Cardiac fibroblast (primary cell): ENCODE measurements around the gene SLC49A4.

Source experiments
- DNase-seq, 2 donors: peaks; one replicate each; pipeline versions ENCODE4 v3.0.0 to v3.0.0-alpha.2; 2010; ENCODE audit warnings: low read depth in 2 of 2
- H3K4me3 ChIP-seq, 2 donors: replicated peaks in 1 of 2; 1 replicate in 1 of 2; 2 replicates in 1 of 2; pipeline ENCODE4 v1.5.1; 2011; ENCODE audit warnings: low read depth in 2 of 2, low read length in 2 of 2, mild to moderate bottlenecking in 2 of 2, moderate library complexity in 1 of 2
- TF ChIP-seq, protein P1 (sequence below): IDR thresholded peaks from one replicate; pipeline ENCODE4 v1.5.1; 2011; ENCODE audit warnings: low read depth, mild to moderate bottlenecking, low read length, inconsistent platforms

Gene SLC49A4

DNA sequence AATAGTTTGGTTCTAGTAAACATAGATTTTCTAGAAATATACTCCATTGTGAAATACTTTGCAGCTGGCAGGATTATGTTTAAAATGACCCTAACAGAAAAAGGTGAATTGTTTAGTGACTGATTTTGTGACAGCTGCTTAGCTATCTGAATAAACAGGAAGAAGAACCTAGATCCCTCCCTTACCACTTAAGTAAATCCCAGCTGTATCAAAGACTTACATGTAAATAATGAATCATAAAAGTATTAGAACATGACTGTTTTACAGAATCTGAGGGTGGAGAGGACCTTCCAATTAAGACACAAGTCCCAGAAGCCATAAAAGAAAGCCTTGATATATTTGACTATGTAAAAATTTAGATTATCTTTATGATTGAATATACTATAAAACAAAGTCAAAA is 15.9 kb downstream of the SLC49A4 start:
- H3K4me3 ChIP-seq, result no peak overlapping the region
- TF ChIP-seq, protein P1, sequence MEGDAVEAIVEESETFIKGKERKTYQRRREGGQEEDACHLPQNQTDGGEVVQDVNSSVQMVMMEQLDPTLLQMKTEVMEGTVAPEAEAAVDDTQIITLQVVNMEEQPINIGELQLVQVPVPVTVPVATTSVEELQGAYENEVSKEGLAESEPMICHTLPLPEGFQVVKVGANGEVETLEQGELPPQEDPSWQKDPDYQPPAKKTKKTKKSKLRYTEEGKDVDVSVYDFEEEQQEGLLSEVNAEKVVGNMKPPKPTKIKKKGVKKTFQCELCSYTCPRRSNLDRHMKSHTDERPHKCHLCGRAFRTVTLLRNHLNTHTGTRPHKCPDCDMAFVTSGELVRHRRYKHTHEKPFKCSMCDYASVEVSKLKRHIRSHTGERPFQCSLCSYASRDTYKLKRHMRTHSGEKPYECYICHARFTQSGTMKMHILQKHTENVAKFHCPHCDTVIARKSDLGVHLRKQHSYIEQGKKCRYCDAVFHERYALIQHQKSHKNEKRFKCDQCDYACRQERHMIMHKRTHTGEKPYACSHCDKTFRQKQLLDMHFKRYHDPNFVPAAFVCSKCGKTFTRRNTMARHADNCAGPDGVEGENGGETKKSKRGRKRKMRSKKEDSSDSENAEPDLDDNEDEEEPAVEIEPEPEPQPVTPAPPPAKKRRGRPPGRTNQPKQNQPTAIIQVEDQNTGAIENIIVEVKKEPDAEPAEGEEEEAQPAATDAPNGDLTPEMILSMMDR, result no peak
- DNase-seq, result peak in 1 of 2 donors; percentile 7

GRCh38 chr3:122816587-122816986 is 21.7 kb downstream of the SLC49A4 start:
- DNase-seq, result no peak
- TF ChIP-seq, protein P1, result no peak
- H3K4me3 ChIP-seq, result no peak overlapping the region

DNA sequence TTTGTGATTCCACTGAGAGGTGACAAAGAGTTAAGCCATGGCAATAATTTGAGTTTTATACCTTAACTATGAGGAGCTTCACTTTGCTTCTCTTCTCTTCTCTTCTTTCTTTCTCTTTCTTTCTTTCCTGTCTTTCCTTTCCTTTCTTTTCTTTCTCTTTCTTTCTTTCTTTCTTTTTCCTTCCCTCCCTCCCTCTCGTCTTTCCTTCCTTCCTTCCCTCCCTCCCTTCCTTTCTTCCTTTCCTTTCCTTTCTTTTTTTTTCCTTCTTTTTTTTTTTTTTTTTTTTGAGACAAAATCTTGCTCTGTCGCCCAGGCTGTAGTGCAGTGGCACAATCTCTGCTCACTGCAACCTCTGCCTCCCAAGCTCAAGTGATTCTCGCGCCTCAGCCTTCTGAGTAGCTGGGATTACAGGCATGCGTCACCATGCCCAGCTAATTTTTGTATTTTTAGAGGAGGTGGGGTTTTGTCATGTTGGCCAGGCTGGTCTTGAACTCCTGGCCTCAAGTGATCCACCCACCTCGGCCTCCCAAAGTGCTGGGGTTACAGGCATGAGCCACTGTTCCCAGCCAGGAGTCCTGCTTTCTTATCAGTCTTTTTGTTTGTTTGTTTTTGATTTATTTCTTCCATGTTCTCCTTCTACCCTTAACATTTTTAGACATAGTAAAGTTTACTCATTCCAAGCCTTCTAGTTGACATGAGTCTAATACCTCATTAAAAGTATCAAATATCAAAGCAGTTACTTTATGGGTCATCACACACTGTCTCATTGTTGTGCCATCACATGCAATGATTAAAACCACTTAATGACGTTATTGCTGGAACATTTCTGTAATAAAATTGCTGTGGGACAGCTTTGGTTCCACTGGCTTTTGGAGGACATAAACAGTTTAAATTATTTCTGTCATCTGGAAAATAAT is 29.9 kb downstream of the SLC49A4 start:
- TF ChIP-seq, protein P1, result no peak
- no peak overlapping the region for H3K4me3 ChIP-seq
- no peak for DNase-seq

DNA sequence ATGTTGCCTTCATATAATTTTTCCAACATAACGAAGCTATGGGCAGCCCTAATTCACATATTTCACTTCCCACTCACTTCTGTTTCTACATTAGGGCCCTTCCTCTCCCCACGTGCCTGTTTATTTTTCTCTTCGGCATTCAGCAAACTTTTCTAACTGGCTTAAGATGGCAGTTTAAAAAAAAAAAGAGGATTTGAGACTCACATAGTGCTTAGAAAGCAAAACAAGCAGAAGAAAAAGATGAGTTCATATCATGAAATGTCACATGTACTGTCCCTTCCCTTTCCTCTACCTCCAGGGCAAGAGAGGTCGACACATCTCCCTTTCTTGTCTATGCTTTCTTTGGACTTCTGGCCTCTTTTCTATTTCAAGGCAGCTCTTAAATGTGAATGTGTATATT is 30.6 kb downstream of the SLC49A4 start:
- DNase-seq, result no peak
- TF ChIP-seq, protein P1, result no peak
- H3K4me3 ChIP-seq, result no peak overlapping the region

- TF ChIP-seq, protein P1, result no peak
- H3K4me3 ChIP-seq, result no peak overlapping the region
- DNase-seq, result no peak
Measured at GRCh38 chr3:122826278-122826677, 31.4 kb downstream of the SLC49A4 start.

- no peak overlapping the region for H3K4me3 ChIP-seq
- DNase-seq, result no peak
- TF ChIP-seq, protein P1, result no peak
Measured at GRCh38 chr3:122828281-122828680, 33.4 kb downstream of the SLC49A4 start.
